Epithelial cell of prostate (primary cell): ENCODE results near the gene KIAA1586.
"Not testable (repeated sequence)": the region's sequence is repeated elsewhere in the genome, so short reads cannot be mapped to it uniquely, and the experiment has no call there.

Experiments
- DNase-seq: peaks from one replicate; pipeline ENCODE4 v3.0.0-alpha.2; 2011; ENCODE audit warnings: low read depth, low spot score
- H3K27ac ChIP-seq: fragments of 450-650 bp; 2 replicates; pipeline ENCODE4 v1.5.1; 2017; ENCODE audit warnings: mild to moderate bottlenecking

KIAA1586 gene

GRCh38 chr6:57091375-57091774 is 44.9 kb downstream of the KIAA1586 start:
- DNase-seq, H3K27ac ChIP-seq: not testable (repeated sequence)

DNA sequence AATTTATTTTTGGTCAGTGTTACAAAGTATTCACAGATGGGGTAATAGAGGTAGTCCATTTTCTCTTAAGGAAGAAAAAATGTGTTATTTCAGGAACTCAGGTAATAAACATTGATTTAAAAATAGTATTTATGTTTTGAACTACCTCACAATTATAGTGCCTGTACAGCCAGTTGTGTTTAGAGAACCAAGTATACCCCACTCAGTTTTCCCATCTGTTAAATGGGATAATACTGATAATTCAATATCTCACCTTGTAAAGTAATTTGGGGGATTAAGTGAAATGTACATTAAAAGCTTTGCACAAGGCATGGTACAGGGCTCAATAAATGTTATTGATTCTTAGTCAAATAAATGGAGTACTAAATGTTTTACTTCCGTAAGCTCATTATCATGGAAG is 48.2 kb downstream of the KIAA1586 start:
- DNase-seq: no peak
- H3K27ac ChIP-seq: no peak overlapping the region

DNA sequence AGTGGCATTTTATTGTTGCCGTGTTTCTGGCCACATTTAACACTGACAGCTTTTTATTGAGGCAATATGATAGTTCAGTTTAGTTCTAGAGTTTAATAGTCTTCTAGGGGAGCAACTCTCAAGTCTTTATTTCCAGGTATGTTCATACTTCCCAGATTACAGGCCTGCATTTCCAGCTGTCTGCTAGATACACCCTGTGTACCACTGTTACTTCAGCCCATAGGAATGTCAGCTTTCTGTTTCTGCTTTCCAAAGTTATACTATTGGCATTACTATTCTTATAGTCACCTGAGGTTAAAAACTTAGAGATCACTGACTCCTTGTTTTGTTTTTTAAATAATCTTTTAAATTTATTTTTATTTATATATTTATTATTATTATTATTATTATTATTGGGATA is 51.1 kb downstream of the KIAA1586 start:
- no peak for DNase-seq
- peak overlapping the region; percentile 22 for H3K27ac ChIP-seq

DNA sequence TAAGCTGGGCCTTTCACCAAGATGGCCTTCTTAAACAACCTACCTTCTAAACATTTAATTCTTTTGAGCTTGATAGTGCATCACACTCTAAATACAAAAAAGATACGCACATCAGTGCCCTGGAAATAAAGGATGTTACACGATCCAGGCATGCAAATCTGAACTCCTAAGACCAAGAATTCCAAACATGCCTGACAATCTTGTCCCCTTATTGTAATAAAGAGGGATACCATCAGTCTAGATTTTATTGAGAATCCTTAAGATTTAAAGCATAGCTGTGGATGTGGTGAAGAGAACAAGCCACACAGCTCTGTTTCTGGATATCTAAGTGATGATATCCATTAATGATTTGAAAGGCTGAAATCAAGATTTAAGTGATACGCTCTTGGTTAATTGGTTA is 56.5 kb downstream of the KIAA1586 start:
- DNase-seq: no peak
- H3K27ac ChIP-seq: no peak overlapping the region

GRCh38 chr6:57104336-57104735 is 57.8 kb downstream of the KIAA1586 start:
- H3K27ac ChIP-seq: no peak overlapping the region
- DNase-seq: no peak
